H1 (cell line): ENCODE data around the gene DDA1. TPM values are rescaled to one million over a fixed set of nuclear protein-coding genes. Genes with fewer than 3 reads are reported as not detected.

Experiments
- CTCF ChIA-PET: fragments of 300-600 bp; sonication (Branson Sonifier 250); formaldehyde crosslinking; loops from one replicate; lab custom pipeline; 2021; ENCODE audit not compliant: partially characterized antibody; lab: Charles Lee
- POLR2A ChIA-PET: fragments of 300-600 bp; sonication (Branson Sonifier 250); formaldehyde crosslinking; loops from one replicate; lab custom pipeline; 2021; ENCODE audit warnings: inconsistent platforms; ENCODE audit not compliant: partially characterized antibody; lab: Charles Lee
- DNase-seq, 2 experiments: peaks; one replicate each; pipeline versions ENCODE4 v3.0.0 to v3.0.0-alpha.2; 2010 to 2022; ENCODE audit warnings: low spot score in 2 of 2, low read depth in 1 of 2, mixed read lengths in 1 of 2
- FAIRE-seq: peaks from 2 replicates; lab custom pipeline; 2011; peaks lifted over from hg19 to GRCh38; lab: Jason Lieb, UNC
- H2AFZ ChIP-seq: 2 replicates; pipeline ENCODE4 v1.8.1; 2012; ENCODE audit warnings: low read length, inconsistent platforms
- H2AK5ac ChIP-seq: 2 replicates; pipeline ENCODE4 v1.6.1; 2013; ENCODE audit warnings: low read depth, low read length
- H2BK120ac ChIP-seq: replicated peaks from 2 replicates; pipeline ENCODE3; 2013; ENCODE audit warnings: low read depth, low read length, inconsistent platforms
- H2BK12ac ChIP-seq: 2 replicates; pipeline ENCODE4 v1.6.1; 2013; ENCODE audit warnings: low read depth, low read length
- H2BK15ac ChIP-seq: 2 replicates; pipeline ENCODE4 v1.6.1; 2013; ENCODE audit warnings: low read length
- H2BK20ac ChIP-seq: 2 replicates; pipeline ENCODE4 v1.6.1; 2013; ENCODE audit warnings: low read length
- H2BK5ac ChIP-seq: 2 replicates; pipeline ENCODE4 v1.6.1; 2013; ENCODE audit warnings: low read depth, low read length
- H3K14ac ChIP-seq: 2 replicates; pipeline ENCODE4 v1.6.1; 2013; ENCODE audit warnings: inconsistent platforms; ENCODE audit not compliant: insufficient read length
- H3K18ac ChIP-seq: 2 replicates; pipeline ENCODE4 v1.6.1; 2013; ENCODE audit warnings: low read length; ENCODE audit errors: extremely low read depth
- H3K23ac ChIP-seq: 2 replicates; pipeline ENCODE4 v1.6.1; 2013; ENCODE audit warnings: inconsistent platforms; ENCODE audit not compliant: insufficient read length
- H3K23me2 ChIP-seq: 2 replicates; pipeline ENCODE4 v1.6.1; 2013; ENCODE audit warnings: low read depth, low read length
- H3K27ac ChIP-seq: 2 replicates; pipeline ENCODE4 v1.6.1; 2011; ENCODE audit warnings: low read depth, low read length, inconsistent platforms
- H3K27me3 ChIP-seq, 4 experiments: replicated peaks in 1 of 4; 1 replicate in 1 of 4; 2 replicates in 3 of 4; pipeline versions ENCODE4 v1.6.1 to v1.8.1; 2011 to 2013; ENCODE audit warnings: low read length in 3 of 4, mild to moderate bottlenecking in 3 of 4, inconsistent platforms in 2 of 4, mixed read lengths in 2 of 4, moderate library complexity in 1 of 4; ENCODE audit not compliant: control insufficient read depth in 3 of 4, insufficient read depth in 3 of 4; ENCODE audit errors: extremely low read depth in 1 of 4
- H3K36me3 ChIP-seq, 4 experiments: 2 replicates each; pipeline versions ENCODE4 v1.6.1 to v1.8.1; 2011 to 2013; ENCODE audit warnings: mild to moderate bottlenecking in 4 of 4, low read length in 3 of 4, moderate library complexity in 2 of 4, control low read depth in 1 of 4, inconsistent platforms in 1 of 4; ENCODE audit not compliant: insufficient read depth in 4 of 4, control insufficient read depth in 2 of 4
- H3K4ac ChIP-seq: replicated peaks from 2 replicates; pipeline ENCODE3; 2013; ENCODE audit warnings: low read length, low read depth, mixed read lengths, inconsistent platforms; ENCODE audit not compliant: insufficient read length
- H3K4me1 ChIP-seq, 4 experiments: replicated peaks in 1 of 4; 1 replicate in 1 of 4; 2 replicates in 3 of 4; pipeline versions ENCODE4 v1.6.1 to v1.8.1; 2011 to 2013; ENCODE audit warnings: low read length in 3 of 4, inconsistent platforms in 2 of 4, mixed read lengths in 1 of 4; ENCODE audit not compliant: insufficient read depth in 4 of 4, control insufficient read depth in 3 of 4
- H3K4me2 ChIP-seq, 2 experiments: 2 replicates each; pipeline versions ENCODE4 v1.6.1 to v1.8.1; 2011 to 2013; ENCODE audit warnings: low read depth in 2 of 2, low read length in 2 of 2, control low read depth in 1 of 2, inconsistent platforms in 1 of 2, mild to moderate bottlenecking in 1 of 2; ENCODE audit not compliant: insufficient read depth in 1 of 2
- H3K4me3 ChIP-seq, 4 experiments: fragments of 200-600, 300-600 bp in 1 of 4; sonication (generic), shearing (Covaris generic), sonication (Bioruptor Twin) in 1 of 4; 2 replicates each; pipeline versions ENCODE4 v1.5.1 to v1.8.1; 2011 to 2016; ENCODE audit warnings: low read length in 4 of 4, low read depth in 3 of 4, control low read depth in 2 of 4, inconsistent platforms in 2 of 4, mild to moderate bottlenecking in 2 of 4, mixed read lengths in 1 of 4, moderate library complexity in 1 of 4; ENCODE audit not compliant: insufficient read depth in 2 of 4; ENCODE audit errors: extremely low read depth in 1 of 4
- H3K56ac ChIP-seq: replicated peaks from 2 replicates; pipeline ENCODE3; 2013; ENCODE audit warnings: low read depth, mild to moderate bottlenecking, mixed read lengths, low read length, inconsistent platforms; ENCODE audit not compliant: insufficient read length
- H3K79me1 ChIP-seq: 2 replicates; pipeline ENCODE4 v1.6.1; 2013; ENCODE audit warnings: low read depth, low read length, control low read depth
- H3K79me2 ChIP-seq, 2 experiments: 2 replicates each; pipeline versions ENCODE4 v1.6.1 to v1.8.1; 2012 to 2013; ENCODE audit warnings: low read length in 2 of 2, mild to moderate bottlenecking in 2 of 2, inconsistent platforms in 1 of 2; ENCODE audit not compliant: insufficient read depth in 2 of 2, control insufficient read depth in 1 of 2
- H3K9ac ChIP-seq, 4 experiments: replicated peaks in 1 of 4; 1 replicate in 1 of 4; 2 replicates in 3 of 4; pipeline versions ENCODE4 v1.6.1 to v1.8.1; 2011 to 2013; ENCODE audit warnings: low read depth in 3 of 4, low read length in 3 of 4, control low read depth in 2 of 4, mild to moderate bottlenecking in 2 of 4, moderate library complexity in 2 of 4, inconsistent platforms in 1 of 4; ENCODE audit errors: extremely low read depth in 1 of 4
- H3K9me3 ChIP-seq, 2 experiments: 2 replicates each; pipeline versions ENCODE4 v1.6.1 to v1.8.1; 2012 to 2013; ENCODE audit warnings: mild to moderate bottlenecking in 2 of 2, moderate library complexity in 2 of 2, control low read depth in 1 of 2, inconsistent platforms in 1 of 2, low read depth in 1 of 2, low read length in 1 of 2, mixed read lengths in 1 of 2; ENCODE audit not compliant: insufficient read depth in 2 of 2
- H4K20me1 ChIP-seq, 2 experiments: replicated peaks in 1 of 2; 2 replicates each; pipeline versions ENCODE3 to v1.8.1; 2011 to 2013; ENCODE audit warnings: inconsistent platforms in 2 of 2, low read length in 2 of 2, mild to moderate bottlenecking in 1 of 2; ENCODE audit not compliant: insufficient read depth in 2 of 2, control insufficient read depth in 1 of 2
- H4K5ac ChIP-seq: 2 replicates; pipeline ENCODE4 v1.6.1; 2013; ENCODE audit warnings: low read length, low read depth, mixed read lengths, inconsistent platforms; ENCODE audit not compliant: insufficient read length
- H4K8ac ChIP-seq: 2 replicates; pipeline ENCODE4 v1.8.0; 2013; ENCODE audit warnings: mild to moderate bottlenecking, moderate library complexity, low read length, inconsistent platforms; ENCODE audit not compliant: insufficient read depth; ENCODE audit errors: extremely low read depth
- H4K91ac ChIP-seq: replicated peaks from 2 replicates; pipeline ENCODE3; 2013; ENCODE audit warnings: low read length, mixed read lengths, inconsistent platforms; ENCODE audit not compliant: insufficient read length
- ASH2L ChIP-seq: fragments of 200-600, 300-600 bp; sonication (generic); IDR thresholded peaks from one replicate; pipeline ENCODE4 v1.7.1; 2017; ENCODE audit warnings: low read length
- CEBPB ChIP-seq: IDR thresholded peaks from 2 replicates; pipeline ENCODE4 v1.6.1; 2012; ENCODE audit warnings: low read depth, low read length
- CTCF ChIP-seq, 3 experiments: IDR thresholded peaks; 1 replicate in 2 of 3; 2 replicates in 1 of 3; pipeline versions ENCODE4 v1.5.1 to v1.6.1; 2011; ENCODE audit warnings: low read length in 3 of 3, mild to moderate bottlenecking in 3 of 3, inconsistent platforms in 2 of 3, low read depth in 1 of 3, moderate library complexity in 1 of 3; ENCODE audit not compliant: insufficient read depth in 1 of 3; ENCODE audit errors: control extremely low read depth in 1 of 3
- EZH2 ChIP-seq: fragments of 200-600 bp; sonication (generic); IDR thresholded peaks from 2 replicates; pipeline ENCODE4 v1.7.1; 2012; ENCODE audit warnings: low read depth, mild to moderate bottlenecking, moderate library complexity, low read length, inconsistent platforms; ENCODE audit not compliant: severe bottlenecking
- GABPA ChIP-seq: IDR thresholded peaks from 2 replicates; pipeline ENCODE4 v1.6.1; 2011; ENCODE audit warnings: mild to moderate bottlenecking, low read length, moderate library complexity, borderline replicate concordance; ENCODE audit not compliant: insufficient read depth
- GTF2F1 ChIP-seq: IDR thresholded peaks from 2 replicates; pipeline ENCODE4 v1.6.1; 2012; ENCODE audit warnings: low read depth, low read length, improper control_type of control experiment, borderline replicate concordance
- PHF8 ChIP-seq: fragments of 200-600 bp; sonication (generic); conservative IDR thresholded peaks from 2 replicates; pipeline ENCODE4 v1.7.1; 2012; ENCODE audit warnings: low read depth, mild to moderate bottlenecking, inconsistent platforms, low read length, moderate library complexity
- POU5F1 ChIP-seq: IDR thresholded peaks from 2 replicates; pipeline ENCODE4 v1.6.1; 2011; ENCODE audit warnings: low read depth, mild to moderate bottlenecking, low read length, moderate library complexity
- RFX5 ChIP-seq: IDR thresholded peaks from 2 replicates; pipeline ENCODE4 v1.6.1; 2011; ENCODE audit warnings: low read depth, low read length, improper control_type of control experiment, borderline replicate concordance
- SAP30 ChIP-seq: fragments of 300-600 bp; sonication (generic); IDR thresholded peaks from 2 replicates; pipeline ENCODE4 v1.7.1; 2012; ENCODE audit warnings: low read length, moderate library complexity, mild to moderate bottlenecking, inconsistent platforms; ENCODE audit not compliant: insufficient read depth, insufficient replicate concordance
- TAF1 ChIP-seq: IDR thresholded peaks from 2 replicates; pipeline ENCODE4 v1.6.1; 2011; ENCODE audit warnings: mild to moderate bottlenecking, low read depth, low read length
- WGBS, 2 experiments: shearing (Covaris generic) in 1 of 2; methylation state at CpG; one replicate each; pipeline versions ENCODE4 v1.1.6 to v1.1.7; 2013 to 2015; ENCODE audit warnings: low lambda C conversion rate in 2 of 2, mixed read lengths in 2 of 2, inconsistent platforms in 1 of 2, low coverage in 1 of 2, missing lambda C conversion rate in 1 of 2; ENCODE audit not compliant: insufficient replicate concordance in 2 of 2, insufficient coverage in 1 of 2, insufficient read length in 1 of 2; ENCODE audit errors: extremely low coverage in 1 of 2, missing lambda C conversion rate in 1 of 2; 5-methylcytosine and 5-hydroxymethylcytosine counted together
- polyA plus RNA-seq, 7 experiments: library from polyadenylated mRNA; depleted of rRNA in 3 of 7; stranded (reverse) in 5 of 7; unstranded in 2 of 7; fragments of >200 nt in 5 of 7; fragments of 200-250 nt in 2 of 7; gene quantifications; 1 replicate in 5 of 7; 2 replicates in 1 of 7; 4 replicates in 1 of 7; pipeline versions ENCODE4 v1.2.1 to v1.2.3, GENCODE V29; 2011 to 2013; ENCODE audit warnings: missing spikeins in 2 of 7, mixed read lengths in 2 of 7
- total RNA-seq: library from RNA; stranded (reverse); fragmentation: NEBNext Ultra II Directional; extraction: Animal tissue kit (Norgen Biotek cat#: 25700); gene quantifications from 2 replicates; pipeline ENCODE4 v1.2.1, GENCODE V29; 2021

DDA1 gene
- total and polyA plus RNA-seq, 2 of the 8 experiments (the other 6 are each of a cell fraction or from before 2014, with no cell fraction given): 29.2 to 34.5 TPM

DNA sequence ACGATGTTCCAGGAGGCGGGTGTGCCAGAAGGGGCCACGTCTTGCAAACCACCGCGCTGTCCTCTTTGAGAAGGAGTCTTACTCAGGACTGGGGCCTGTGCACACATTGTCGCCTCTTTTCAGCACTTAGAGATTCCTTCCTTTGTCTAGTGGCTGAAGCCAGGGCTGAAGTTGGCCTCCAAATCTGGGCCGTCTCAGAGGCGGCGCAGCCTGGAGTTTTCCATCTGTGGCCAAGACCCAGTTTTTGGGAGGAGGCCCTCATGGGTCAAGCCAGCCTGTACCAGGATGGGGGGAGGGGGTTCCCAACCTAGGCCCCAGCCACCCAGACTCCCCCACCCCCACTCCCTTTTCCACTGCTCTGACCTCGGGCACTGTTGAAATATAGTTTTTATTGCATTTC, 13.5 kb downstream of the DDA1 start:
- no peaks in the 10 kb centered on the region for H3K79me2 ChIP-seq
- H4K8ac ChIP-seq: no peak overlapping the region
- H2BK120ac ChIP-seq: no peak overlapping the region
- H3K23ac ChIP-seq: no peak overlapping the region
- no peak overlapping the region for H2AFZ ChIP-seq
- no peak overlapping the region for H3K56ac ChIP-seq
- no peaks in the 10 kb centered on the region for H3K27me3 ChIP-seq
- H4K91ac ChIP-seq: no peak overlapping the region
- peaks cover 1% of the 10 kb centered on the region; the same call in 1 of the 2 replicates for H3K23me2 ChIP-seq
- CTCF ChIA-PET: interaction anchor here (1.2 kb wide), 1 partner anchor 10 kb away, joined by 4 read pairs; no protein-coding TSS in a partner anchor
- no peak overlapping the region for H3K14ac ChIP-seq
- no peak overlapping the region for H2BK12ac ChIP-seq
- no peak for DNase-seq
- H3K4me2 ChIP-seq: no peak overlapping the region
- H2AK5ac ChIP-seq: no peak overlapping the region
- no peak overlapping the region for H2BK15ac ChIP-seq
- no peaks in the 10 kb centered on the region; the same call in 1 of the 2 replicates for H3K79me1 ChIP-seq
- no peak for FAIRE-seq
- no peak overlapping the region for H3K4ac ChIP-seq
- no peak overlapping the region for H3K4me3 ChIP-seq
- peaks cover 0 to 12% (median 7%) of the 10 kb centered on the region in 4 experiments; a peak in 4 of 7 replicates for H3K4me1 ChIP-seq
- H3K36me3 ChIP-seq: peaks cover 2 to 38% (median 15%) of the 10 kb centered on the region in 4 experiments; a peak in 5 of 8 replicates
- peaks cover 0 to 3% of the 10 kb centered on the region in 2 experiments for H4K20me1 ChIP-seq
- H3K9ac ChIP-seq: no peak overlapping the region
- H3K18ac ChIP-seq: no peak overlapping the region
- no peak overlapping the region for H2BK20ac ChIP-seq
- POLR2A ChIA-PET: interaction anchor here (0.6 to 17.1 kb wide), 3 partner anchors 12 to 39 kb away, joined by 3 to 329 read pairs (median 100); partner anchors contain the start of genes ABHD8, ANO8, DDA1 and GTPBP3
- WGBS, 2 experiments: 84% methylated on average over 9 of the region's 10 CpGs; no CpG with 5 or more reads in 1 of the 2 experiments
- no peak overlapping the region for H3K27ac ChIP-seq
- no peak overlapping the region for H4K5ac ChIP-seq
- H3K9me3 ChIP-seq: no peaks in the 10 kb centered on the region
- H2BK5ac ChIP-seq: peak overlapping the region; percentile 79
- TF ChIP-seq SAP30 (no peak), RFX5 (no peak), CEBPB (no peak), ASH2L (no peak), TAF1 (no peak), POU5F1 (no peak), PHF8 (no peak), GABPA (no peak), CTCF (IDR thresholded peaks at IDR 0.05; ENCODE audit: control extremely low read depth in 1 of 3, insufficient read depth in 1 of 3, low read depth in 1 of 3, low read length in 3 of 3) (no peak), GTF2F1 (no peak), EZH2 (no peak)
